Stimulated activated CD4-positive, alpha-beta T cell treated with anti-CD3 and anti-CD28 coated beads, Interleukin-4, amount 100 ng/mL, for 1 hour (primary cell): ENCODE results near the gene WAPL.
"Not testable (repeated sequence)": the region's sequence is repeated elsewhere in the genome, so short reads cannot be mapped to it uniquely, and the experiment has no call there.

Experiments used
- DNase-seq: peaks from one replicate; pipeline ENCODE4 v3.0.0-alpha.2; 2020

The WAPL gene

DNA sequence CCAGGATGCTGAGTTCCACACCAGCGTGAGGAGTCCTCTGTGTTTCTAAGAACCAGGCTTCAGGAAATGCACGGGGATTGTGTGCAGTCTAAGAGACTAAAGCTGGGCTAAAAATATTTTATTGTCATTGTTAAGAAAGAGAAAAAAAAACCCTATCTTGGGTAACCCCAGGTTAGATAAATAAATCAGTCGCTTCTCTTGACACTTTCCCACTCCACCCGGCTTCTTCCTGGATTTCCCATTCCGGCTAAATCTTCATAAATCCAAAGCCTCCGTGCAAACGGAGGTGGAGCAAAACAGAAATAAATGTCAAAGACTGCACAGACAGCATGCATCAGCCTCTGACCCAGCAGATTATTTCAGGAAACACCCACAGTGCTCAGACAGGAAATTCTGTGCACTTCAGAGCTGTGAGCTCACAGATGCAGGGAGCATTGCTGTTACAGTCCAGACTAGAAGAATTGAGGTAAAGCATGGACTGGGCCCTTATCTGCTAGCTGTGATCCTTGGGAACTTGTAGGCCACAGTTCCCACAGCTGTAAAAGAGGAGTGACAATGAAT, 110.2 kb downstream of the WAPL start:
- no peak for DNase-seq

DNA sequence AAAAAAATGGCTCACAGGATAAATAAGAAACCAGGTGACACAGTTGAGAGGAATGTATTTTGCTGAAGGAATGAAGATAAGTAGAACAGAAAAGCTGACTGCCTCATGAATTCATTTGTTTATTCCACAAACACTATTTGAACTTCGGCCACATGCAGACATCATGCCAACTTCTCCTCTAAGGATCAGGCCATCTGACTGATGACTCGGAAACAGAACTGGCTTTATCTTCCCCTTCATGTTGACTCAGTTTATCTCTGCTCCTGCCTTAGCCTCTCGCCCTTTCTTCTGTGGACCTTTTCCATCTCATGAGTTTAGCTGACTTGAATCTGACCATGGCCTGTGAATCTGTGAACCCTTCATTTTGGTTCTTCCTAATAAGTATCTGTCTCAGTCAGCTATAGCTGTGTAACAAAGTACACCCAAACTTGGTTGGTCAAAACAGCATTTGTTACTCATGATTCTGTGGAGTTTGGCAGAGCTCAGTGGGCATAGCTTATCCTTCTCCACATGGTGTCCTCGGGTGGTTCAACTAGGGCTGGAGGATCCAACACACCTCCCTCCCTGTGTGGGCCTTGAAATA, 111.0 kb downstream of the WAPL start:
- DNase-seq = no peak

DNA sequence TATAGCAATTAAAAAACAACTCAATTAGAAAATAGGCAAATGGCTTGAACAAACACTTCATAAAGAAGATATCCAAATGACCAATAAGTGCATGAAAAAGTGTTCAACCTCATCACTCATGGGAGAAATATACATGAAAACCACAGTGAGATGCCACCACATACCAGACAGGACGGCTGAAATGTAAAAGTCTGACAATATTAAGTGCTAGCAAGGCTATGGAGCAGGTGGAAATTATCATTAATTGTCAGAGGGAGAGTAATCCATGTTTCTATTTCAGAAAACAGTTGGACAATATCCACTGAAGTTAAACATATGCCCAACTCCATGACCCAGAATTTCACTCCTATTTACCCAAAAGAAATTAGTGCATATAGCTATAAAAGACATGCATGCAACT, 112.4 kb downstream of the WAPL start:
- DNase-seq = no peak

DNA sequence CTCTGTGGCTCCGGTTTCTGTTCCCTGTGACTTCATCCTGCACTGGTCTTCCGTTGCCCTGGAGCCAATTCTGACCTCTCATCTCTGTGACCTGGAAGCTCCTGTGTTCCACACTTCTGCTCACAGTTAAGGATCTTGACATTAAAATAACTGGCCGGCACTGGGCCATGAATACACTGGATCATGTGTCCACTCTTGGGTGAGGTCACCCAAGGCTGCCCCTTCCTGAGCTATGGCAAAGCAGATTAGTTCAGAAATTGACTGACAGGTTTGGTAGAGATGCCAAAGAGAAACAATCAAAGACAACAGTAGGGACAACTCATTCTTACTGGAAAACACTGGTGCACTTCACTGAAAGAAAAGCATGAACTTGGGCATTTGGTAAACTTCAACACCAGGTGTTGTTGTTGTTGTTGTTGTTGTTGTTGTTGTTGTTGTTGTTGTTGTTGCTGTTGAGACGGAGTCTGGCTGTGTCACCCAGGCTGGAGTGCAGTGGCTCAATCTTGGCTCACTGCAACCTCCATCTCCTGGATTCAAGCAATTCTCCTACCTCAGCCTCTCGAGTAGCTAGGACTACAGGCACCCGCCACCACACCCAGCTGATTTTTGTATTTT, 118.3 kb downstream of the WAPL start:
- no peak for DNase-seq

DNA sequence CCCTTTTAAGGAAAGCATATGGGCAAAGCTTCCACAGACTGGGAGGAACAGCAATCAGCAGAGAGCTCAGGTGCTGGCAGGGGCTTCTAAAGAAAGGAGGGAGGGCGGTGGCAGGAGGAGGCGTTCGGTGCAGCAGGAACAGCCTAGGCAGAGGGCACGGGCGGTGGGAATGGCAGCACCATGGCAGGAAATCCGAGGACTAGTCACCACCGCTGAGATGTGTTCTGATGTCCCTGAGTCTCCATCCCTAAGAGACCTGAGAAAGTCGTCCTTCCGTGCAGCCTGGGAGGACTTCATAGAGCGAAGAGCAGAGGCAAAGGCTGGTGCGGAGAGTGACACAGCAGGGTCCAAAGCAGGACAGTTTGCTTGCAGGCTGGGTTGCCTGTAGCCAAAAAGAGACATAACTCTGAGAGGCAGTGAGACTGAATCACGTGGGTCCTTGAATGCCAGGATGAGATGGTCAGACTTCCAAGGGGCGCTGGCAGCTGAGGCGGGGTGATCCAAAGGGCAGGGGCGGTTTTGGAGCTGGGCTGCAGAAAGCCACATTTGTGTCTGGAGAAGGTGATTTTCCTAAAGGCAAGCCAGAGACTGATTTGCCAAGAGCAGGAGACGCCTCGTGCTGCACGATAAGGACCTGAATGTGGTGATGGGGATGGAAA, 119.2 kb downstream of the WAPL start:
- no peak for DNase-seq

DNA sequence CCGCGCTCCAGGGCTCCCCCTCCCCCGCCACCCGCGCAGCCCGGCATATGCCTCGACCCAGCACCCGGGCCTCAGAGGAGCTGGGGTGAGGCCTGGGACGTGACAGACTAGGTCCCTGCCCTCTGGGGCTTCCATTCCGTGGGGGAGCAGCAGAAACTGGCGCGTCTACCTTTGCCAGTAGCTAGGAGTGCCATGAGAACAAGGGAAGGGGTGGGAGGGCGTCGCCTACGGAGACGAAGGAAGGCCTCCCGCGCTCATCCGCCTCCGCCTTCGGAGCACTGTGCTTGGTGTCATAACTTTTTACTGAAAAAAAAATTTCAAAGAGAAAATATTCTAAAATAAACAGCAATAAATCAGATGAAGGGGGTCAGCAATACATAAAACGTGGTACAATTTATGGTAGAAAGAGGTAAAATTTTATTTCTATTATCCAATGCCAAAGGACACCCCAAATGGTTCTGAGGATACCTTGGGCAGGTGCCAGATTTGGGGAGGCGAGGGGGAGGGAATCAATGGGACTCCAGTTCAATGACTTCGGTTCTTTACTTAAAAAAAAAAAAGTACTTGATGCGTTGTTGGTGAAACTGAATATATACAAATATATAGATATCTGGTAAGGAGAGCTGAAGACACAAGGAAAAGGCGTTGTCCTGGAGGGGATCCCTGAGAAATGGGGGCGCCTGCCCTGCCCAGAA, 119.9 kb downstream of the WAPL start:
- DNase-seq = peak; percentile 37

DNA sequence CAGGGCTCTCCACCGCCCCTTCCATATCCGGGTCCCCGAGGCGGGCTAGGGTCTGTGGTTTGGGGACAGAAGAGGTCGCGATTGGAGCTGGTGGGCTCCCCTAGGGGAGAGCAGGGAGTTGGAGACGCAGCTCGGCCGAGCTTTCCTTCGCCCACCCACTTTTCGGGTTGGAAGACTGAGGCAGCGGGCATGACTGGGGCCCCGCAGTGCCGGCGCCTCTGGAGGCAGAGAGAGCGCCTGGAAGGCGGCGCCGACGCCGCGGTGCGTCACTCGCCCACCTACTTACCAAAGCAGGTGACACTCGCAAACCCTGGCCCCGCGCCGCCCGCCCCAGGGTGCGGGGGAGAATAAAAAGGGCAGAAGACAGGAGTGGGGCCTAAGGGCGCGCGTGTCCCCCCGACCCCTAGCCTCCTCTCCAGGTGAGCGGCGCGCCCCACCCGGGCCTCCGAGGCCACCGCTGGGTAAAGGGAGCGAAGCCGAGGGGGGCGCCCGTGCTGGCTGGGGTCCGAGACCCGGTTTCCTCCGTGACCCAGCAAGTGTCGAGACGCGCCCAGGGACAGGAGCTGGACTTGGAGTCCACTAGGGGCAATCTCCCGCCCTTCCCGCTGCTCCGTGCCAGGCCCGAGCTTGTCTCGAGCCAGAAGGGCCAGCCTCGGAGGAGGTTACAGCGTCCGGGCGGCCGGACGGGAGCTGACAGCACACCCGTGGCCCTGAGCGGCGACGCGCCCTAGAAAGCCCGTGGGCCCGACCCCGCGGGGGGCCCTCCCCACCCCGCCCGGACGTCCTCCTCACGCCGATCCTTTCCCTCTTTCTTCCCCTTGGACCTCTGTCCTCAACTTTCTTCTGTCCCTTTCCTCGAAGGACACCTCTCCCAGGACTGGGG, 120.6 kb downstream of the WAPL start:
- DNase-seq = peak; percentile 82

DNA sequence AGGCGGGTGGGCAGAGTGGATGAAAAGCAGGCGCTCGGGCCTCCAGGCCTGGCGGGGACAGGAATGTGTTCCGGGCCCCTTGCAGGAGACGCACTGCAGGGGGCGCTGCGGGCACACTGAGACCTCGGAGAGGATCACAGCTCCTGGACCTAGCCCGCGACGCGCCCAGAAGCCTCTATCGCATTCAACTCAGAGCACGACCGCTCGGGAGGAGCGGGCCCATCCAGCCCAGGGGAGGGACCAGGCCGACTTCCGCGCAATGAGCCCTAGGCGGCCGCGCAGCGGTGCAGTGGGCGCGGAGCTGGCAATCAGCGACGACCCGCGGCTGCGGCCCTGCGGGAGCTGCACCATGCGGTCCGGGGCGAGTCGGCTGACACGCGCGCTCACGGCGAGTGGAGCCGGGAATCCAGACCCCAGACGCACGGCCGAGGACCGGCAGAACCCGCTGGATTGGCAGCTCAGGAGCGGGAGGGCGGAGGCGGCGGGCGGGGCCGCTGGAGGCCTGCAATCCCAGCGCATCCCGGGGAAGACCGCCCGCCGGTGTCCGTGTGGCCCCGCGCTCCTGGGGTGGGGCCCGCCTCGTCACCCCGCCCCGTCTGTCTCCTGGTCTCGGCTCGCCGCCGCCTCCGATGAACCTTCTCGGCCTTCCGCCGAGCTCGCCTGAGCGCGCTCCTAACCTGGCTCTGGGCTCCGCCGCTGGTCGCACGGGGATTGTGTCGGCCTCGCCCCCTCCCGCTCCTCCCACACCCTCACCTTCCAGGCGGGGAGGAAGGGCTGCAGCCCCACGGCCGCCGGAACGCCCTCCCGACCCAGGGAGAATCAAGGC, 121.5 kb downstream of the WAPL start:
- DNase-seq = peak; percentile 97

DNA sequence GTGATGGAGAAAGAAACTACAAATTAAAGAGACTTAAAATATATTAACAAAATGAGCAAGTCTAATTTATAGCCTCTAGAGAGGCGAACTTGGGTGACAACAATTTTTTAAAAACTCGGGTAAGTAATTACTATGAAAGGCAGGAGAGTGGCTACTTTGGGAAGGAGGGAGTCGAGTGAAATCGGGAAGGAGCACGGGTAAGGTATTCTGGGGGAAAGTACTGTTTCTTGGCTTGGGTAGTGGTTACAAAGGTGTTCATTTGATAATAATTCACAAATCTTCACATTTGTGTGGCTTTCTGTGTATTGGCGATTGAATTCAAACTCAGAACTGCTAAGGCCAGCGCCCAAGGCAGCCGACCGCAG, 122.1 kb downstream of the WAPL start:
- DNase-seq = no peak

DNA sequence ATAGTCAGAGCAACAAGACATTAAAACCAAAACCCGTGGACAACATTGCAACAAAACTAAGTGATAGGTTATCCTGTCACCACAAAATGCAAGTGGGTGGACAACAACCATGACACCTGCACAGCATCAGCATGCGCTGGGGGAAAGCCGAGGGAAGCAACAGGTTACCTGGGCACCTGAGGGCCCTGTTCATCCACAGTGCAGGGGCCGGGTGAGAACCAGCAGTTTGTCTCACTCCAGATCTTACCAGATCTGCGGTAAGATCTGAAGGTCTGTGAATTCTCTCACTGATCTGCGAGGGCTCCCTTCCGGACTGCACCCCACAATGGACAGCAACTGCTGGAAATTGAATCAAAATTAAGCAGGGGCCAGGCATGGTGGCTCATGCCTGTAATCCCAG, 124.5 kb downstream of the WAPL start:
- no peak for DNase-seq

DNA sequence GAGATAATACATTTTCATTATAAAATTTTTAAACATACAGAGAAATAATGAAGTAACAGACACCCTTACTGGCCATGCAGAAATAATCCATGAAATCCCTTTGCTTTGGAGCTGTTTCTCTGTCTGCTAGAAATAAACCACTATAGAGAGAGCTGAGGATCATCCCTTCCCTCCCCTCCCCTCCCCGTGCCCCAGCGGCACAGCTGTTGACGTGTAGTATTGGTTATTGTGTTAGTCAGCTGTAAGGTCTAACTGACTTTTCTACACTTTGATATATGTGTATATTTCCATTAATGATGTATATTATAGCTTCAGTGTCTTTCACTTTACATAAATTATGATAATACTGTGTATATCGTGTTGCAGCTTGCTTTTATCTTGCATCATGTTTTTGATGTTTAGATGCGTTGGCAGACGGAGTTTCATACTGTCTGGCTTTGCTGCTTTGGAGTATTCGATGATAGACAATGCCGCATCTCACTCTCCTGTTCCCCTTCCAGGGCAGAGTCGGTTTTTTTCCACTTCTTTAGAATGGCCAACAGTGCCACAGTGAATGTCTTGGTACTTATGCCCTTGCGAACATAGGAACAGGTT, 127.6 kb downstream of the WAPL start:
- DNase-seq = peak; percentile 16

DNA sequence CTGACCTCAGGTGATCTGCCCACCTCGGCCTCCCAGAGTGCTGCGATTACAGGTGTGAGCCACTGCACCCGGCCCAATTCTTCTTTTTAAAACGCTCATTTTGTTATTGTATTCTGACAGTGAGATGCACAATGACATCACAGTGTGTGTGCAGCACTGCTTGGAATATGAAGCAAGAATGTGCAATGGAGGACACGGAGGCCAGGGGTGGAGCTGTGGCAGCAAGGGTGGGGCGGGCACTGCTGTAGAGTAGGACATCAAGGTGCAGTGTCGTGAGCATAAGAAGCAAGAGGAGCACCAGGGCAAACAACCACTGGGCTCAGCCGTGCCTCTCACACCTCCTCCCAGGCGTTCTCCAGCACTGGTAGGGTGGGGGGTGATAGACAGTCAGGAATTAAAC, 128.2 kb downstream of the WAPL start:
- DNase-seq = no peak

DNA sequence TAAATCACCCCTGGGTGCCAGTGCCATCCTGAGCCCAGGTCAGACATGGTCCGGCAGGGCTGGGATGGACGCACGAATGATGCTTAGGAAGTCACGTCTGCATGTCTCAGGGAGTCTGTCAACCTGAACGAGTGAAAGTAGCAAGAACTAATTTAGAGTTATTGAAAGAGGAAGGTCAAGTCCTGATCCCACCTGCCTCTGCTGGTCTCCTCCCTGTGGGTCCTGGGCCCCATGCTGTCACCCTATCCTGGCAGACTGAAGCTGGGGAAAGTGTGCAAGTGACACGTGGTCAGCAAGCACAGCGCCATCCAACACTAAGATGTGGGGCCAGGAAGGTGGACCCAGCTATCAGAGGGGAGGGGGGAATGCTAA, 128.9 kb downstream of the WAPL start:
- no peak for DNase-seq

DNA sequence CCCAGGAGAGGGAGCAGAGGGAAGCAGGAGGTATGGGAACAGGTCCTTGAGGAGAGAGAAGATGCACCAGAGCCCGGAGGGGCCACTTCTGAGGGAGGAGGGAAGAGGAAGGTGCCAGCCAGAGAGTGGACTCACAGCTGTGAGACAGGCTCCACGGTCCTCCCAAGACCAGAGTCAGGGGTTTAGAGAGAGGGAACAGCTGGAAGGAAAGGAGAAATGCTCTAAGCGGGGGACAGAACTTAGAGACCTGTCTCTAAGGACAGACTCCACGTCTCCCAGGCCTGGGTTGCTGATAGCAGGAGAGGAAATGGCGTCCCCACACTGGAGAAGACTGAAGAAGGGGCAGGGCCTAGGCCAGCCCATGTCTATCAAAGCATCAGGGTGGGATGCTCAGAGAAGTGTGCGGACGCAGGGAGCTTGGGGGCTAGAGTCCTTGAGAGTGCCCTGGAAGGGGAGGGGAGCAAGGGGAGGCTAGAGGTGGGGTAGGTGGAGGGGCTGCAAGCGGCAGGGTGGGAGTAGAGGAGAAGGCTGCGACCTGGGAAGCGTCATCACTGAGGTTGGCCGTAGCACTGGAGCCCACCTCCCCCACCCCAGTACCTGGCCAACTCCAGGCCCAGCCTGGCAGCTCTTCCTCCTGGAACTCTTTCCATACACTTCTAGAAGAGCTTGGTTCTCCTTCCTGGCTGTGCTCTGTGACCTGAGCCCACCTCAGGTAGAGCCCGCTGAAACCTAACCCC, 129.4 kb downstream of the WAPL start:
- DNase-seq = no peak

DNA sequence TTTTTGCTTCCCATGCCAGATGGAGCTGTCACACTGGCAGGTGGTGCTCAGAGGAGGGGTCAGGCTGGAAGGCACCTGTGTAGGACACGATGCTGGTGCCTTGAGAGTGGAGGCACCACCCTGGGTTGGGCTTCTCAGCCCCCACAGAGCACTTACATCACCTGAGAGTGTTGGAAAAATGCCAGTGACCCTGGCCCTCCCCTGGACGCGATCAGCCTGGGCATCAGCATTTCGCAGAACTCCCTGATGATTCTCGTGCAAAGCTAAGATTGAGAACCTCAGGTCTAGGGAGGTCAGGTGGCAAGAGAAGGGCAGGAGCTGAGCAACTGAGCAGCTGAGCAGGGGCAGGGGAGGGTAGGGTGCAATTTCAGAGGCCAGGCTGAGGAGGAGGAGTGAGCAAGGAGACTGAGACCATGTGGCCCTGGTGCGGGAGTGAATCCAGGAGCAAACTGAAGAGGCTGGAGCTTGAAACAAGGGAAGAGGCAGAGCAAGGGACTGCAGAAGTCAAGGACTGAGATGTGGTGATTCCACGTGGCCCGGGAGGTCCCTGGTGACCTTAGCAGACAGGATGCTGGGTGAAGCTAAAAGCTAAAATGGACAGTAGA, 130.3 kb downstream of the WAPL start:
- DNase-seq = no peak

DNA sequence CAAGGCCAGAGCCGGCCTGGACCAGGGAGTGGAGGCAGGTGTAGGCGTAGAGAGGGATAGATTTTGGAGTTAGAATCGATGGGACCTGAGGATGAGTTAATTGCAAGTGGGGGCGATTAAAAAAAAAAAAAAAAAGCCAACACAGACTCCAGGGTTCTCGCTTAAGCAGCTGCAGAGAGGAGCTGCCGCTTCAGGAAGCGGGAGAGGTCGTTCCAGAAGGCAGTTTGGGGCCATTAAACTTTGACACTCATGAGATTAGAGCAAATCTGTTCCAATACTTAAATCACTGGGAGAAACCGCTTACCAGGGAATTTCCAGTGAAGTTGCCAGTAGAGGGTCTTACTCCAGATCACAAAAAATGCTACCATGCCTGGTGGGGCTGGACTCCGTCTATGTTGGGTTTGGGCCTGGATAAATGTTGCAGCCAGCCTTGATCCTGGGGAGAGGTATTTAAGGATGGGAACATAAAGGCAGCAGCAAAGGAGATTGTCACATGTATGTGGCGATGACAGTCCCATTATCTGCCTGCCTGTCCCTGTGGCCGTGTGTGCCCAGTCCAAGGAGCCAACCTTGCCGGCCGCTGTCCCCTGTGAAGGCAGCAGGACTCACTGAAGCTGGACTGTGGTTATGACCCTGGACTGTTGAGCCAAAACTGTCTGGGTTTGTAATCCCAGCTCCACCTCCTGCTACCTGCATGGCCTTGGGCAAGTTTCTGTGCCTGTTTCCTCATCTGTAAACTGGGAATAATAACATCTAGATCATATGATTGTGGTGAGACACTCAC, 131.1 kb downstream of the WAPL start:
- no peak for DNase-seq

DNA sequence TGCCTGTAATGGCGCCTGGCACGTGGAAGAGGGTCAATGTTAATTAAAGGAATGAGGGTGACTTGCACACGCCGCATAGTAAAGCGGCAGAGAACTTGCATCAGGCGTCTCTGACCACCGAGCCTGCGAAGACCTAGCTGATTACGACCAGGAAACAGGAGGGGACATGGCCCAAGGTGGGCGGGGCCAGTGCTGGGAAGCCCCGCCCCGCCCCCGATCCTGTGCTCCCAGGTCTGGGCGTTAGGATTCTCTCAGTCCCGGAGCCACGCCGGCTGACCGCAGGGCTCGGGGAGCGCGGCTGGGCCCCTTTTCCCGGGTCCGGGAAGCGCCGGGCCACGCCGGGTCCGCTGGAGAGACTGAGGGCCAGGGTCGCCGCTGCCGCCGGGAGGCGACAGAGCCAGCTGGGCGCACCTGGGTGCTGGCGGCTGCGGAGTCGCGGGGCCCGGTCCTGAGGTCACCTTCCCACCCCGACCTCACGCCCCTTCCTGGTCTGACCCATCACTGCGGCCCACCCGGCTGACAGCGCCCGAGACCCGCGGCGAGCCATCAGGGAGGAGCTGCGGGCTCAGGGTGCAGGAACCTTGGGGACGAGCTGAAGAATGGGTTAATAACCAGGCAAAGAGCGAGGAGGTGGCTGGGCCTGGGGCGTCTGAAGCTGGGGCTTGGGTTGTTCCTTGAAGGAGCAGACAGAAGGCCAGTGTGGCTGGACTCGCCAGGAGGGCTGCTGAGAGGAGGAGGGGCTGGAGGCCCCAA, 132.0 kb downstream of the WAPL start:
- DNase-seq = peak; percentile 28

DNA sequence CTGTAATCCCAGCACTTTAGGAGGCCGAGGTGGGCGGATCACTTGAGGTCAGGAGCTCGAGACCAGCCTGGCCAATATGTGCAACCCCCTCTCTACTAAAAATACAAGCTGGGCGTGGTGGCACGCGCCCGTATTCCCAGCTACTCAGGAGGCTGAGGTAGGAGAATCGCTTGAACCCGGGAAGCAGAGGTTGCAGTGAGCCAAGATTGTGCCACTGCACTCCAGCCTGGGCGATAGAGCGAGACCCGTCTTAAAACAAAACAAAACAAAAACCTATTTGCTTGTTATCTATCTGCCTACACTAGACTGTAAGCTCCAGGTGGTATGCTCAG, 132.5 kb downstream of the WAPL start:
- DNase-seq = not testable (repeated sequence)
